ENCODE results near the gene PTPRD. TPM values are rescaled to one million over a fixed set of nuclear protein-coding genes. Genes with fewer than 3 reads are reported as not detected.

Gene PTPRD
- total RNA-seq, 1 donor from 2014 or later: 136 TPM

DNA sequence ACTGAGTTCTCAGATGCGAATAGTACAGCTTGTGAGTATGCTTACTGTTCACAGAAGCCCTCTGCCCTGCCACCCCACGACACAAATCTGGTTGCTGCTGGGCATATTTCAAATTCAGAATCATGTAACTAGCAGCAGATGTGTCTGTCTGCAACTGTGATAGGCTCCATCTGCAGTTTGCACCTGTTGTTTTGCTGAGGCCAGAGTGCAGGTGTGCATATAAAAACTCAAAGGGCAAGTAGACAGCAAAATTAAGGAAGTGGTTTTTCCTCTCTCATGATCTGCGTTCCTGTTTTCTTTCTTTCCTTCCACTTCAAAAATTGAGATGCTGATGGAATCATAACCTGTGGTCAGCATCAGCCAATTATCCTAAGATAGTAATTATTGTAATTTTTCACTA is 1000.5 kb downstream of the PTPRD start:
- Histone ChIP-seq H4K20me1 (ENCODE audit: low read depth) (no peaks in the 10 kb centered on the region), H3K9ac (no peak overlapping the region), H3K4me2 (no peak overlapping the region), H3K9me3 (ENCODE audit: low read depth) (no peaks in the 10 kb centered on the region), H3K27me3 (no peaks in the 10 kb centered on the region), H2AFZ (replicated peaks) (peak overlapping the region; percentile 72), H3K27ac (no peak overlapping the region), H3K79me2 (ENCODE audit: low read depth) (no peaks in the 10 kb centered on the region), H3K4me3 (no peak overlapping the region), H3K4me1 (no peaks in the 10 kb centered on the region), H3K36me3 (no peaks in the 10 kb centered on the region), H3F3A (ENCODE audit: low read depth) (no peaks in the 10 kb centered on the region)
- peaks cover 3% of the 10 kb centered on the region for H3K27me3 Mint-ChIP-seq (ENCODE audit: insufficient read depth, low read depth)
- no peak overlapping the region for H3K27ac Mint-ChIP-seq
- no peaks in the 10 kb centered on the region for H3K36me3 Mint-ChIP-seq
- TF ChIP-seq EZH2phosphoT487 (IDR thresholded peaks at IDR 0.05) (no peak), EZH2 (IDR thresholded peaks at IDR 0.05) (no peak)
- TF ChIP-seq, protein P1, sequence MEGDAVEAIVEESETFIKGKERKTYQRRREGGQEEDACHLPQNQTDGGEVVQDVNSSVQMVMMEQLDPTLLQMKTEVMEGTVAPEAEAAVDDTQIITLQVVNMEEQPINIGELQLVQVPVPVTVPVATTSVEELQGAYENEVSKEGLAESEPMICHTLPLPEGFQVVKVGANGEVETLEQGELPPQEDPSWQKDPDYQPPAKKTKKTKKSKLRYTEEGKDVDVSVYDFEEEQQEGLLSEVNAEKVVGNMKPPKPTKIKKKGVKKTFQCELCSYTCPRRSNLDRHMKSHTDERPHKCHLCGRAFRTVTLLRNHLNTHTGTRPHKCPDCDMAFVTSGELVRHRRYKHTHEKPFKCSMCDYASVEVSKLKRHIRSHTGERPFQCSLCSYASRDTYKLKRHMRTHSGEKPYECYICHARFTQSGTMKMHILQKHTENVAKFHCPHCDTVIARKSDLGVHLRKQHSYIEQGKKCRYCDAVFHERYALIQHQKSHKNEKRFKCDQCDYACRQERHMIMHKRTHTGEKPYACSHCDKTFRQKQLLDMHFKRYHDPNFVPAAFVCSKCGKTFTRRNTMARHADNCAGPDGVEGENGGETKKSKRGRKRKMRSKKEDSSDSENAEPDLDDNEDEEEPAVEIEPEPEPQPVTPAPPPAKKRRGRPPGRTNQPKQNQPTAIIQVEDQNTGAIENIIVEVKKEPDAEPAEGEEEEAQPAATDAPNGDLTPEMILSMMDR (IDR thresholded peaks at IDR 0.05): no peak
- DNase-seq (ENCODE audit: low spot score): no peak
- no peak overlapping the region for H3K4me3 Mint-ChIP-seq
- H3K4me1 Mint-ChIP-seq: no peaks in the 10 kb centered on the region
- no peaks in the 10 kb centered on the region for H3K9me3 Mint-ChIP-seq

GRCh38 chr9:9605681-9606080 is 1007.1 kb downstream of the PTPRD start:
- no peak for DNase-seq (ENCODE audit: low spot score)
- Histone ChIP-seq H3K9ac (no peak overlapping the region), H3K4me1 (no peaks in the 10 kb centered on the region), H3K9me3 (ENCODE audit: low read depth) (no peaks in the 10 kb centered on the region), H2AFZ (replicated peaks) (no peak overlapping the region), H3K4me2 (no peak overlapping the region), H4K20me1 (ENCODE audit: low read depth) (no peaks in the 10 kb centered on the region), H3K36me3 (no peaks in the 10 kb centered on the region), H3K4me3 (no peak overlapping the region), H3F3A (ENCODE audit: low read depth) (no peaks in the 10 kb centered on the region), H3K27ac (no peak overlapping the region), H3K79me2 (ENCODE audit: low read depth) (no peaks in the 10 kb centered on the region), H3K27me3 (no peaks in the 10 kb centered on the region)
- Mint-ChIP-seq H3K9me3 (no peaks in the 10 kb centered on the region), H3K36me3 (no peaks in the 10 kb centered on the region), H3K27me3 (ENCODE audit: insufficient read depth, low read depth) (peaks cover 3% of the 10 kb centered on the region), H3K4me1 (no peaks in the 10 kb centered on the region), H3K4me3 (no peak overlapping the region), H3K27ac (no peak overlapping the region)
- TF ChIP-seq, protein P1 (IDR thresholded peaks at IDR 0.05): no peak
- no peak for TF ChIP-seq EZH2phosphoT487 (IDR thresholded peaks at IDR 0.05)
- TF ChIP-seq EZH2 (IDR thresholded peaks at IDR 0.05): no peak

- Histone ChIP-seq H4K20me1 (ENCODE audit: low read depth) (no peaks in the 10 kb centered on the region), H3K9ac (no peak overlapping the region), H3K4me1 (no peaks in the 10 kb centered on the region), H2AFZ (replicated peaks) (no peak overlapping the region), H3K9me3 (ENCODE audit: low read depth) (no peaks in the 10 kb centered on the region), H3K4me3 (no peak overlapping the region), H3F3A (ENCODE audit: low read depth) (no peaks in the 10 kb centered on the region), H3K27me3 (no peaks in the 10 kb centered on the region), H3K79me2 (ENCODE audit: low read depth) (no peaks in the 10 kb centered on the region), H3K27ac (no peak overlapping the region), H3K36me3 (no peaks in the 10 kb centered on the region), H3K4me2 (no peak overlapping the region)
- H3K27ac Mint-ChIP-seq: no peak overlapping the region
- no peak for DNase-seq (ENCODE audit: low spot score)
- H3K36me3 Mint-ChIP-seq: no peaks in the 10 kb centered on the region
- H3K4me1 Mint-ChIP-seq: no peaks in the 10 kb centered on the region
- H3K4me3 Mint-ChIP-seq: no peak overlapping the region
- H3K27me3 Mint-ChIP-seq (ENCODE audit: insufficient read depth, low read depth): no peaks in the 10 kb centered on the region
- TF ChIP-seq EZH2 (IDR thresholded peaks at IDR 0.05): no peak
- no peak for TF ChIP-seq EZH2phosphoT487 (IDR thresholded peaks at IDR 0.05)
- no peaks in the 10 kb centered on the region for H3K9me3 Mint-ChIP-seq
These were observed 1009.5 kb downstream of the PTPRD start for GRCh38 chr9:9603345-9603744.

DNA sequence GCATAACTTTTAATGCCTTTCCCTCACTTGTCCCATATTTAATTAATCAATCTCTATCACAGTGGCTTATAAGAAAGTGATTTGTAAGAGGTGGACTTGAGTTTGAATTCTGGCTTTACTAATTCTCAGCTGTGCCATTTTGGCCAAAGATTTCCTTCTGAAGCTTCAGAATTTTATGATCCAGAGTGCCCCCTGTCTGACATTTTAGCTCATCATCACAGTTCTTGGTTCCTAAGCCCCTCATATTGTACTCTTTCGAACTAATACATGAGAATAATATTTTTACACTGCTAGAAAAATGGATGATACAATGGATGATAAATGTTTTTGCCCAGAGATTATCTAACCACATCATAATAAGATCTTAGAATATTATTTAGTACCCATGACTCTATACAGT is 1014.1 kb downstream of the PTPRD start:
- H4K20me1 ChIP-seq (ENCODE audit: low read depth): no peaks in the 10 kb centered on the region
- no peaks in the 10 kb centered on the region for H3F3A ChIP-seq (ENCODE audit: low read depth)
- H3K27me3 ChIP-seq: no peaks in the 10 kb centered on the region
- no peak overlapping the region for H3K9ac ChIP-seq
- H3K9me3 ChIP-seq (ENCODE audit: low read depth): no peaks in the 10 kb centered on the region
- Mint-ChIP-seq H3K27ac (no peak overlapping the region), H3K36me3 (no peaks in the 10 kb centered on the region), H3K4me3 (no peak overlapping the region), H3K27me3 (ENCODE audit: insufficient read depth, low read depth) (no peaks in the 10 kb centered on the region), H3K9me3 (peaks cover 5% of the 10 kb centered on the region), H3K4me1 (peaks cover 4% of the 10 kb centered on the region)
- H3K36me3 ChIP-seq: no peaks in the 10 kb centered on the region
- no peak for TF ChIP-seq EZH2 (IDR thresholded peaks at IDR 0.05)
- TF ChIP-seq, protein P1 (IDR thresholded peaks at IDR 0.05): peak; percentile 29
- no peak overlapping the region for H3K27ac ChIP-seq
- no peak overlapping the region for H3K4me3 ChIP-seq
- H2AFZ ChIP-seq (replicated peaks): no peak overlapping the region
- DNase-seq (ENCODE audit: low spot score): no peak
- no peaks in the 10 kb centered on the region for H3K79me2 ChIP-seq (ENCODE audit: low read depth)
- no peak overlapping the region for H3K4me2 ChIP-seq
- peaks cover 16% of the 10 kb centered on the region for H3K4me1 ChIP-seq

Data from neural progenitor cell (in vitro differentiated cells).